ENCODE data around the gene MRPS2. TPM values are rescaled to one million over a fixed set of nuclear protein-coding genes. Genes with fewer than 3 reads are reported as not detected.

Gene MRPS2
- total RNA-seq, 1 donor from 2014 or later: 38.4 TPM

- Mint-ChIP-seq H3K4me1 (no peaks in the 10 kb centered on the region), H3K27ac (no peak overlapping the region), H3K9me3 (no peaks in the 10 kb centered on the region), H3K36me3 (no peaks in the 10 kb centered on the region), H3K4me3 (no peak overlapping the region), H3K27me3 (ENCODE audit: low read depth) (no peaks in the 10 kb centered on the region)
- no peak for DNase-seq (ENCODE audit: low spot score in 2 of 2, unreplicated experiment in 2 of 2)
- TF ChIP-seq, protein P1, sequence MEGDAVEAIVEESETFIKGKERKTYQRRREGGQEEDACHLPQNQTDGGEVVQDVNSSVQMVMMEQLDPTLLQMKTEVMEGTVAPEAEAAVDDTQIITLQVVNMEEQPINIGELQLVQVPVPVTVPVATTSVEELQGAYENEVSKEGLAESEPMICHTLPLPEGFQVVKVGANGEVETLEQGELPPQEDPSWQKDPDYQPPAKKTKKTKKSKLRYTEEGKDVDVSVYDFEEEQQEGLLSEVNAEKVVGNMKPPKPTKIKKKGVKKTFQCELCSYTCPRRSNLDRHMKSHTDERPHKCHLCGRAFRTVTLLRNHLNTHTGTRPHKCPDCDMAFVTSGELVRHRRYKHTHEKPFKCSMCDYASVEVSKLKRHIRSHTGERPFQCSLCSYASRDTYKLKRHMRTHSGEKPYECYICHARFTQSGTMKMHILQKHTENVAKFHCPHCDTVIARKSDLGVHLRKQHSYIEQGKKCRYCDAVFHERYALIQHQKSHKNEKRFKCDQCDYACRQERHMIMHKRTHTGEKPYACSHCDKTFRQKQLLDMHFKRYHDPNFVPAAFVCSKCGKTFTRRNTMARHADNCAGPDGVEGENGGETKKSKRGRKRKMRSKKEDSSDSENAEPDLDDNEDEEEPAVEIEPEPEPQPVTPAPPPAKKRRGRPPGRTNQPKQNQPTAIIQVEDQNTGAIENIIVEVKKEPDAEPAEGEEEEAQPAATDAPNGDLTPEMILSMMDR (IDR thresholded peaks at IDR 0.05; ENCODE audit: unreplicated experiment): no peak
Observed at GRCh38 chr9:135492886-135493669, 7.4 kb upstream of the MRPS2 start.

DNA sequence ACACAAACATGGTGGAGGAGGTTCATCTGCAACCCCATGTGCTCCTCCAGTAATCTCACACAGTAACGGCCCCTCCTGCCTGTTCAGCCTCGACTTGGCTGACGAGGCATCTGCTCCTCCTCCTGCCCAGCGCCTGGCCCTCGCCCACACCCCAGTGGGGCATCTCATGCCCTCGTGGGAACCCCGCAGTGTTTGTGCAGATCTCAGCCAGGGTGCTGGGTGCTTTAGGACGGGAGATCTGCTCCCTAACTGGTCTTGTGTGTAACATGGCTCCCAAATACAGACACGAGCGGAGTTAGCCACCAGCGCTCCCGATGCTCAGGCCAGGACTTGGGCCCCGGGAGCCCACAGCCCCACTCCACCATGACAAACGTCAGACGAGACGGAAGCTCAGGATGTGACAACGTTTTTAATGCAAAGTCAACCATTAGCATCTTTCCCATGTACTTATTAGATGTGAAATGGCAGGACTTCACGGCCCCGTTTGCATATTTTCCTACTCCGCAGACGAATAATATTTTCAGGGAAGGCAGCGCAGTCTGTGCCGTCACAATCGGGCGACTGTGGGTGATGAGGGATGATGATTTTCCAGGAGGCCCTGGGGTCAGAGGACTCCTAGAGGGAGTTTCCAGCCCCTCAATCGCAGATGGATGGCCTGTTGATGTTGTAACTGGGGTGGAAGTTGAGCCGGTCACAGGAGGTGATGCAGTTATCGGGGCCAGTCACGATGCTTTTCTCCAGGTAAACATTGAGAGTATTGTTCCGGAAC is 5.5 kb upstream of the MRPS2 start:
- Mint-ChIP-seq H3K27me3 (ENCODE audit: low read depth) (no peaks in the 10 kb centered on the region), H3K9me3 (no peaks in the 10 kb centered on the region), H3K4me1 (peaks cover 3% of the 10 kb centered on the region), H3K4me3 (no peak overlapping the region), H3K27ac (no peak overlapping the region), H3K36me3 (no peaks in the 10 kb centered on the region)
- DNase-seq (ENCODE audit: low spot score in 2 of 2, unreplicated experiment in 2 of 2): no peak
- TF ChIP-seq, protein P1 (IDR thresholded peaks at IDR 0.05; ENCODE audit: unreplicated experiment): no peak

DNA sequence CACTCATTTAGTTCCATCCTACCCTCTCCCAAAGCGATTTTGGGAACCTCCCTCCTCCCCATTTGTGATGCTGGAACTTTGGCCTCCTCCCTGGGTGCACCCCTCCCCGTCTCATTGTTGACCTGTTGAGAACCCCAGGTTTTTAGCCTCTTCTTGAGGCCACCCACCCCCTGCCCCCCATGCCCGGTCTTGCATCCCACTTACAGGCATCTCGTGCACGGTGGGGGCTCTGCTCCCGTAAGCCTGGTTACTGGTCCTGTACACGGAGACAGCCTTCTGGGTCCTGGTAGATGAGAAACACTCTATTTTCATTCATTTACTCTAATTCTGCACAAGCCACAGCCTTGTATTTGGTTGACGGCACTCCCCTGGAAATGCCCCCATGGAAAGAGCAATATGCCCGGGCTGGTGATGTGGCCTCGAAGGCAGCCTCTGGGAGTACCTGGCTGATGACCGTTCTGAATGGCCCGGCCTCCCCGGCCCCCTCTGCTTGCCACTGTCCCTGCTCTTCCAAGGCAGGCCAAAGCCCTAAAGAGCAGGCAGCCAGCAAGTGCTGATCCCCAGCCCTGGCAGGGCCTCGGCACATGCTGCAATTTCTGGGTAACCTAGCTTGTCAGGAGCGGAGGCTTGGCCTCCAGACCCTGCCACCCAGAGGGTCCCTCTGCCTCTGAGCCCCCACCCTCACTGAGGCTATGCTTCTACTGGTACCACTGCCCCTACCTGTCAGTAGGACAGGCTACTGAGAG is 1.9 kb upstream of the MRPS2 start:
- H3K27ac Mint-ChIP-seq: peak overlapping the region; percentile 71
- no peaks in the 10 kb centered on the region for H3K27me3 Mint-ChIP-seq (ENCODE audit: low read depth)
- H3K9me3 Mint-ChIP-seq: no peaks in the 10 kb centered on the region
- H3K4me3 Mint-ChIP-seq: peak overlapping the region; percentile 86
- no peak for DNase-seq (ENCODE audit: low spot score in 2 of 2, unreplicated experiment in 2 of 2)
- peaks cover 2% of the 10 kb centered on the region for H3K36me3 Mint-ChIP-seq
- peaks cover 10% of the 10 kb centered on the region for H3K4me1 Mint-ChIP-seq
- TF ChIP-seq, protein P1 (IDR thresholded peaks at IDR 0.05; ENCODE audit: unreplicated experiment): no peak

DNA sequence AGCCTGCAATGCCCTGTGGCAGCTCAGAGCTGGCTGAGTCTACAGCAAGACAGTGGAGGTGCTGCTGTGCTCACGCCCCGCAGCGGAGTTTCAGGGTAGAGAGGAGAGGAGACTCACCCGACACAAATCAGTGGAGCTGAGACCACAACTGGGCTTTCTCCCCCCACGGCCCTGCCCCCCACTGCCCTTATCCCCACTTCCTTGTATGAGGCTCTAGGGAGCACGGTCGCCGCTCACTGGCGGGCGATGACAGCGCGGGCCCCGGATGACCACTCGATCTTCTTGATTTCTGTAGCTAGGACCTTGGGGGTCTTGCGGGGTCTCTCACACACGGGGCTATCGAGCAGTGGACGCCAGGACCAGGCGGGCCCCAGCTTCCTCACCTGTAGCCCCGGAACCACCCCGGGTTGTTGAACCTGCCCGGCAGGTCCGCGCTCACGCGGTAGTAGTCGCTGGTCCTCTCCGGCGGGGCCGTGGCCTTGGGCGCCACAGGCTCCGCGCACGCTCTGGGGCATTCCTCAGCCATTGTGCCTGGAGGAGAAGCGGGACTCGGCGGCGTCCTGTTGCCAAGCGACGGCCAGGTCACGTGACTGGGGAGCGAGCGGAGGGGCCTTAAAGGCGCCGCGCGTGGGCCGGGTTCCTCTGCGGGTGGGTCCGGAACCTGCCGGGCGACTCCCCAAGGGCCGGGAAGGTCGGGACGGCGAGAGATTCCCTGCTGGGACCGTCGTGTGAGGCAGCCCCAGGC is 984 bp upstream of the MRPS2 start:
- H3K27ac Mint-ChIP-seq: peak overlapping the region; percentile 71
- TF ChIP-seq, protein P1 (IDR thresholded peaks at IDR 0.05; ENCODE audit: unreplicated experiment): no peak

DNA sequence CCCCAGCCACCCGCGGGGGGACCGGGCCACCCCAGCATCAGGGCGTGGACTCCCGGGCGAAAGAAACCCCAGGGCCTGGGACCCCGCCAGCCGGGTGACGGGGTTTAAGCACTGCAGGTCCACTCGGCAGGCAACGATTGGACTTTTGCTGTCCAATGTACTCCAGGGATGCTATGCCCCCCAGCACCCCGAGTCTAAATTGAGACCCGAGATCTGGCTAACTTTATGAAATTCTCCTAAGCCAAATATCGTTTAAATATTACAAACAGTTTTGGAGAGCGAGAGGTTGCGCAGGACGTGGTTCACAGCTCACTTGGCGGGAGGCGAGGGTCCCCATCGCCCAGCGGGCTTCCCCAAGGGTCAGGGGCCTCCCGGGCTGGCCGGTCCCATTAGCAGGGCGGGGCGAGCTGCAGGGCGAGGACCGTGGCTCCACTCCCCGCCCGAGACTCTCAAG is 384 bp upstream of the MRPS2 start:
- Mint-ChIP-seq H3K4me3 (peak overlapping the region; percentile 86), H3K9me3 (no peaks in the 10 kb centered on the region), H3K27me3 (ENCODE audit: low read depth) (no peaks in the 10 kb centered on the region), H3K4me1 (peaks cover 10% of the 10 kb centered on the region), H3K27ac (peak overlapping the region; percentile 50), H3K36me3 (peaks cover 5% of the 10 kb centered on the region)
- TF ChIP-seq, protein P1 (IDR thresholded peaks at IDR 0.05; ENCODE audit: unreplicated experiment): no peak
- no peak for DNase-seq (ENCODE audit: low spot score in 2 of 2, unreplicated experiment in 2 of 2)

More for the DNA sequence above, 984 bp upstream of the MRPS2 start:
- H3K9me3 Mint-ChIP-seq: no peaks in the 10 kb centered on the region
- H3K4me1 Mint-ChIP-seq: peaks cover 10% of the 10 kb centered on the region
- H3K36me3 Mint-ChIP-seq: peaks cover 4% of the 10 kb centered on the region
- H3K4me3 Mint-ChIP-seq: peak overlapping the region; percentile 86
- no peaks in the 10 kb centered on the region for H3K27me3 Mint-ChIP-seq (ENCODE audit: low read depth)
- peak; percentile 91 to 94 for DNase-seq (ENCODE audit: low spot score in 2 of 2, unreplicated experiment in 2 of 2)

All from mesothelial cell of epicardium (in vitro differentiated cells).